BLaER1 treated with 17β-estradiol and CSF1 and Interleukin-3, amounts not matched to agents 10 nM and 100 nM (cell line): ENCODE results near the gene TRPM3.

Experiments
- H3K27ac ChIP-seq, 11 experiments: shearing (Covaris generic); formaldehyde crosslinking; 2 replicates each; pipeline ENCODE4 v1.8.1; 2022
- H3K27me3 ChIP-seq, 11 experiments: shearing (Covaris generic); formaldehyde crosslinking; 2 replicates each; pipeline ENCODE4 v1.8.1; 2022
- H3K36me3 ChIP-seq, 11 experiments: shearing (Covaris generic); formaldehyde crosslinking; 2 replicates each; pipeline ENCODE4 v1.8.1; 2022
- H3K4me1 ChIP-seq, 10 experiments: shearing (Covaris generic); formaldehyde crosslinking; 2 replicates each; pipeline ENCODE4 v1.8.1; 2022
- H3K4me2 ChIP-seq, 11 experiments: shearing (Covaris generic); formaldehyde crosslinking; 2 replicates each; pipeline ENCODE4 v1.8.1; 2022
- H3K4me3 ChIP-seq, 10 experiments: shearing (Covaris generic); formaldehyde crosslinking; 2 replicates each; pipeline ENCODE4 v1.8.1; 2022
- H3K9ac ChIP-seq, 11 experiments: shearing (Covaris generic); formaldehyde crosslinking; 2 replicates each; pipeline ENCODE4 v1.8.1; 2022
- H3K9me3 ChIP-seq, 11 experiments: shearing (Covaris generic); formaldehyde crosslinking; replicated peaks in 1 of 11; 2 replicates each; pipeline ENCODE4 v1.8.1; 2022
- H4K20me1 ChIP-seq, 11 experiments: shearing (Covaris generic); formaldehyde crosslinking; 2 replicates each; pipeline ENCODE4 v1.8.1; 2022
- Cebpa-rat ChIP-seq, 11 experiments: shearing (Covaris generic); IDR thresholded peaks; 2 replicates each; pipeline ENCODE4 v1.8.1; 2022

Gene TRPM3

DNA sequence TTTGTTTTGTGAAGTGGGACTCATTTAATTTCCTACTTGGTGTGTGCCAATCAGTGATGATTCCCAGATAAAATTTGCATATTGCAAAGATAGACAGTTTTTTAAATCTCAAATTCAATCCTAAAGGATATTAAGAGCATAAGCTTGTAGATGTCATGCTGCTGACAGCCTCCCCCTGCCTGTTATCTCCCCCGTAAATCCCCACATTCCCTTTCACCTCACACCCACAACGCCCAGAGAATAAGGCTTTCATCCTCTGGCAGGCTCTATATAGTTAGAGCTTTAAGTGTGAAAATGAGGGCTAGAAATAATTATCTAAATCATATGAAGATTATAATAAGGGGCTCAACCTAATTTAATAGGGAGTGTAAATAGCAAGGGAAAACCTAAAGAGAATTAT is 265.0 kb downstream of the TRPM3 start:
- no peaks in the 10 kb centered on the region for H3K27me3 ChIP-seq
- H3K36me3 ChIP-seq = no peaks in the 10 kb centered on the region
- H3K9me3 ChIP-seq = no peaks in the 10 kb centered on the region
- TF ChIP-seq Cebpa-rat (IDR thresholded peaks at IDR 0.05) = no peak
- no peaks in the 10 kb centered on the region for H4K20me1 ChIP-seq
- H3K4me1 ChIP-seq = peaks cover 0 to 4% (median 0%) of the 10 kb centered on the region in 10 experiments; a peak in 5 of 20 replicates
- no peak overlapping the region for H3K4me2 ChIP-seq
- no peak overlapping the region for H3K27ac ChIP-seq
- H3K4me3 ChIP-seq = no peak overlapping the region
- no peak overlapping the region for H3K9ac ChIP-seq

DNA sequence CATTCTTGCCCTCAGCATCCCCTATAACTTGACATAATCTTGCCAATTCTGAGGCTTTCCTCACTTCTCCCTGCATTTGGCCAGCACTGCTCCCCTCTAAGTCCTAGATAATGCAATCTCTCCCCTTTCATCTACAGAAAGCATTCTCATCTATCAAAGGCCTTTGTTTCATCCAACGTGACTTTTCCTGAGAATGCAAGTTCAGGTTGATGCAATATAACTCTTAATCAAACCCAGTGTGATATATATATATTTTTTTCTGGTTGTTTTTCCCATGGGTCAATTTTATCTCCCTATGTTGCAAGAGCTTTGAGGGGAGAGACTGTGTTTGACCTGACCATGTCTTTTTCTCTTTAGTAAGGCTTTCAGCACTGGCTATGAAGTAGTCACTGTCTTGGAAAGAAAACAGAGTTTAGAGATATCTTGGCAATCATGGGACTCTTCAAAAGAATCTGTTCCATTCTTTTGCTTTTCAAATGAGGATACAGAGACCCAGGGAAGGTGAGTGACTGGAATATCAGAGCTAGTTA is 268.6 kb downstream of the TRPM3 start:
- no peak for TF ChIP-seq Cebpa-rat (IDR thresholded peaks at IDR 0.05)
- no peak overlapping the region for H3K27ac ChIP-seq

DNA sequence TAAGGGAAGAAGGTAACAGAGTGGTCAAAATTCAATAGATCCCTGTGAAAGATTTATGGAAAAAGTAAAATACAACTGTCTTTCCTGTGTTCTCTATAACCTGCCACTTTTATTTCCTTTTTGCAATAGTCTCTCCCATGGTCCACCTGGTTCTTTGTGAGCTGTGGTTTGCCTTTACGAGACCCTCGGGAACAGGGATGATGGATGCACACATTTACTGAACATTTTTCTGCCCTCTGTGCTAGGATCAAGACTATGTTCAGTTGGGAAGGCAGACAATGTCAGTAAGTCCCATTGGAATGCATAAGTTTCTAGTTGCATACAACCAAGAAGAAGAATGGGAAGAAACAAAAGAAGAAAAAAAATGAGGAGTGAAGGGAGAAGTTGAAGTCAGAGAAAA is 281.2 kb downstream of the TRPM3 start:
- H3K27me3 ChIP-seq = no peaks in the 10 kb centered on the region
- H3K27ac ChIP-seq = no peak overlapping the region
- no peaks in the 10 kb centered on the region for H3K36me3 ChIP-seq
- H3K4me2 ChIP-seq = no peak overlapping the region
- H3K9ac ChIP-seq = no peak overlapping the region
- no peak overlapping the region for H3K4me3 ChIP-seq
- H3K4me1 ChIP-seq = no peaks in the 10 kb centered on the region
- no peak for TF ChIP-seq Cebpa-rat (IDR thresholded peaks at IDR 0.05)
- H3K9me3 ChIP-seq = no peaks in the 10 kb centered on the region
- H4K20me1 ChIP-seq = no peaks in the 10 kb centered on the region

More for the DNA sequence above, 268.6 kb downstream of the TRPM3 start:
- Histone ChIP-seq H3K27me3 (no peaks in the 10 kb centered on the region), H4K20me1 (no peaks in the 10 kb centered on the region), H3K4me2 (no peak overlapping the region), H3K4me3 (no peak overlapping the region), H3K4me1 (no peaks in the 10 kb centered on the region), H3K36me3 (no peaks in the 10 kb centered on the region), H3K9me3 (no peaks in the 10 kb centered on the region; a peak in 1 of 22 replicates), H3K9ac (no peak overlapping the region)

DNA sequence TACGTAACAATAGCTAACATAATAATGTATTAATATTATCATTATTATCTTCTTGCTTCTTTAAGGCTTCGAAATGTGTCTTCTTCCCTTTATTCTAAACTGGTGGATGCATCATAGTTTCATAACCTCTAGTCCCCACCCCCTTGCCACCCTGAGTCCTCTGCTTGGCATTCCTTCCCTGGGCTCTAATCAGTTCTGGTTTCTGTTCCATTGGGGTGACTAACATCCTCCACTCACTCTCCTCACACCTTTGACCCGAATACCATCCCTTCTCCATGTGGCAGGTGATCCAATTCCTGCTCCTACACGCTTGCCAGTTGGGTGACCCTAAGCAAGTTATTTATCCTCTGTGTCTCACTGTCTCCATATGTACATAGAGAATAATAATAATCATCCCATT is 286.1 kb downstream of the TRPM3 start:
- H3K4me1 ChIP-seq = peaks cover 0 to 6% (median 0%) of the 10 kb centered on the region in 10 experiments; a peak in 1 of 20 replicates
- no peak for TF ChIP-seq Cebpa-rat (IDR thresholded peaks at IDR 0.05)
- no peak overlapping the region for H3K27ac ChIP-seq
- no peak overlapping the region for H3K4me2 ChIP-seq
- no peaks in the 10 kb centered on the region for H3K9me3 ChIP-seq
- no peaks in the 10 kb centered on the region for H3K36me3 ChIP-seq
- H3K27me3 ChIP-seq = no peaks in the 10 kb centered on the region
- H3K4me3 ChIP-seq = no peak overlapping the region
- no peak overlapping the region for H3K9ac ChIP-seq
- no peaks in the 10 kb centered on the region for H4K20me1 ChIP-seq

DNA sequence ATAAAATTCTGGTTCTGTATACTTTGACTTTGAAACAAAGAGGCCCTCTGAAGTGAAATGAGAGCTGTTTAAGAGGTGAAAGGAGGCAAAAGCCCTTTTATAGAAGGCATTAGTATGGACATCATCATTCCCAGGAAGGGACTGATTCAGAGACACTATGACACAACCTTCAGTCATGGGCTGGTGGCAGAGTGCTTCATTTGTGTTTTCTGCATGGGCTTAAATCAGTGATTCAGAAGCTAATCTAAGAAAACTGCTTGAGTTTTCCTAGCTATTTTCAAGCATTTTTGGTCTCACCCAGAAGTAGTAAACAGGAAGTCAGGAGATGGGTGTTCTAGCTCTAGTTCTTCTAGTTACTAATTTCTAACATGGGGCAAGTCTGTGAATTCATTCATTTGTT is 288.9 kb downstream of the TRPM3 start:
- H3K4me3 ChIP-seq = no peak overlapping the region
- TF ChIP-seq Cebpa-rat (IDR thresholded peaks at IDR 0.05) = no peak
- H3K27me3 ChIP-seq = no peaks in the 10 kb centered on the region
- H3K4me1 ChIP-seq = peaks cover 0 to 6% (median 0%) of the 10 kb centered on the region in 10 experiments; a peak in 1 of 20 replicates
- no peak overlapping the region for H3K27ac ChIP-seq
- H3K9me3 ChIP-seq = no peaks in the 10 kb centered on the region
- H3K9ac ChIP-seq = no peak overlapping the region
- H3K36me3 ChIP-seq = no peaks in the 10 kb centered on the region
- H4K20me1 ChIP-seq = no peaks in the 10 kb centered on the region
- H3K4me2 ChIP-seq = no peak overlapping the region

DNA sequence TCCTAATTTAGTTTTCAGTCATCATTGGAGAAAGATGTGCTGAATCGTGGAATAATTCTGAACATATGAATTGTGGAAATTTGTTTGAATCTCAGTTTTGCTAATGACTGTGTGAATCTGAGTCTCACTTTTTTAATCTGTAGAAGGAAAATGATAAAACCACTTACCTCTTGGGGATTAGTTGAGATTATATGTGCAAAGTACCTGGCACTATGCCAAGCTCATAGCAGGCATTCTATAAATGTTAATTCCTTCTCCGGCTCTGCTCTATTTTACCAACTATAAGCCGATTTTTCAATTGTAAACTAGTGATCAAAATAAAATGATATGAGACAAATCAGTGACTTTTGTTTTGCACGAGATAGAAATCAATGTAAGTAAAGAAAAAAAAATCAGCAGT is 290.8 kb downstream of the TRPM3 start:
- peaks cover 0 to 6% (median 0%) of the 10 kb centered on the region in 10 experiments; a peak in 1 of 20 replicates for H3K4me1 ChIP-seq
- H4K20me1 ChIP-seq = no peaks in the 10 kb centered on the region
- no peak overlapping the region for H3K27ac ChIP-seq
- H3K9ac ChIP-seq = no peak overlapping the region
- TF ChIP-seq Cebpa-rat (IDR thresholded peaks at IDR 0.05) = no peak
- H3K4me3 ChIP-seq = no peak overlapping the region
- H3K9me3 ChIP-seq = no peaks in the 10 kb centered on the region
- no peaks in the 10 kb centered on the region for H3K36me3 ChIP-seq
- H3K4me2 ChIP-seq = no peak overlapping the region
- no peaks in the 10 kb centered on the region for H3K27me3 ChIP-seq

DNA sequence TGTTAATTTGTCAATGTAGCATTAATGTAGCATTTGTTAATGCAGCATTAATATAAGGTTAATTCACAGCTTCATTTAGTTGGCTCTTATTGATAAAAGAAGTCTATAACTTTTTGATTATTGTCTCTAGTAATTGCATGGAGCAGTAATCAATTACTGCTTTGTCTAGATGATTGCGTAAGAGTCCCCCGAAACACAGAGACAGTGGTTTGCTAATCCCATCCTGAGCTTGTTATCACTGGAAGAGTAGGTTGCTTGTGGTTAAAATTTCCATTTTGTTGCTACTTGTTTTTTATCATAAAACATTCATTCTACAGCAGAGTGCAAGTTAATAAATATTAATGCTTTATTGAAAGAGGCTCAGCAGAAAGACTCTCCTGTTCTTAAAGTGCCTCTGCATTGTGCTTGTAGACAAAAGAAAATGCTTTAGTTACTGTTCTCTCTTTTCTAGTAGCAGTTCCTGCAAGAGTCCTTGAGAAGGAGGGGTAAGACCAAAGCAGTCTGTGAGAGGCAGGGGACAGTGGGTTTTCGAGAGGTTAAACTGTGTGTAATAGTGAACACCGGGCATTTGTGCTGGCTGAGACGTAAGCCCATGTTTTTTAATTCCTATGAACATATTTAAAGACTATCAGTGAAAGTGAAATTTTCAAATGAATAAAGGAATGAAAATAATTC is 291.7 kb downstream of the TRPM3 start:
- Histone ChIP-seq H3K4me3 (no peak overlapping the region), H3K4me2 (no peak overlapping the region), H3K36me3 (no peaks in the 10 kb centered on the region), H3K9ac (no peak overlapping the region), H3K9me3 (no peaks in the 10 kb centered on the region), H3K4me1 (peaks cover 0 to 6% (median 0%) of the 10 kb centered on the region in 10 experiments; a peak in 1 of 20 replicates), H3K27me3 (no peaks in the 10 kb centered on the region), H3K27ac (no peak overlapping the region), H4K20me1 (no peaks in the 10 kb centered on the region)
- TF ChIP-seq Cebpa-rat (IDR thresholded peaks at IDR 0.05) = peak in 5 of 11 experiments; percentile 52 to 72 (median 70); a peak in 9 of 22 replicates

DNA sequence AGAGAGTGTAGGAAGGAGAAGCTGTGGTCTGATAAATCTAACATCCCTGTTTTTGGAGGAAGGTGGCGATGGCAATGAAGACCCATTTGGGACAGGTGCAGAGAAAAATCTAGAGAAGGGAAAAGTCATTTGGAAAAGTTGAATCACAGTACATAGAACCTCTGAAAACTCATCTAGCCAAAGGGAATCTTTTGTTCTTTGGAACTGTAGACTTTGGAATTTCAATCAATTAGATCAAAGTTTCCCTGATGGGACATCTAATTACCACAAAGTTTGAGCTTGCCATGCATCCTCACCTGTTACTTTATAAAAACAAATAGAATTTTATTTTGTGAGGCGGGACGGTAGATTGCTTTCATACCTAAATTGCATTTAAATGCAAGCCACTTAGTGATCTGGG is 294.9 kb downstream of the TRPM3 start:
- no peak overlapping the region for H3K4me3 ChIP-seq
- H3K36me3 ChIP-seq = no peaks in the 10 kb centered on the region
- H4K20me1 ChIP-seq = no peaks in the 10 kb centered on the region
- H3K4me2 ChIP-seq = no peak overlapping the region
- H3K27me3 ChIP-seq = no peaks in the 10 kb centered on the region
- no peak overlapping the region for H3K9ac ChIP-seq
- H3K27ac ChIP-seq = no peak overlapping the region
- no peaks in the 10 kb centered on the region for H3K9me3 ChIP-seq
- peaks cover 0 to 6% (median 0%) of the 10 kb centered on the region in 10 experiments; a peak in 1 of 20 replicates for H3K4me1 ChIP-seq
- no peak for TF ChIP-seq Cebpa-rat (IDR thresholded peaks at IDR 0.05)

DNA sequence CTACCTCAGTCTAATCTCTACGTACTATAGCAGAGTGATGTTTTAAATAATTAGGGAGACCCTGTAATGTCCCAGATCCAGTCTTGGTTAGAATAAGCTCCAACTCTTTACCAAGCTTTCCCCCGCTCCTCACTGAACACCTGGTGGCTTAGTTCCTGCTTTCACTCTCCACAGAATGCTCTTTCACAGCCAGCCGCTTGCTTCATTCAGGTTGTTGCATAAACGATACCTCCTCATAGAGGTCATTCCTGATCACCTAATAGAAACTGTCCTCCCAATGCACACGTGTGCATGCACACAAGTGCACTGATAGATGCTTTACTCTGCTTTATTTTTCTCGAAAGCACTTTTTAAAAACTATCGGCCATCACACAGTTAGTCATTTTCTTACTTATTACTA is 298.1 kb downstream of the TRPM3 start:
- Histone ChIP-seq H3K4me2 (no peak overlapping the region), H3K4me3 (no peak overlapping the region), H4K20me1 (no peaks in the 10 kb centered on the region), H3K27me3 (no peaks in the 10 kb centered on the region), H3K4me1 (no peaks in the 10 kb centered on the region), H3K9ac (no peak overlapping the region), H3K36me3 (no peaks in the 10 kb centered on the region), H3K9me3 (no peaks in the 10 kb centered on the region), H3K27ac (no peak overlapping the region)
- TF ChIP-seq Cebpa-rat (IDR thresholded peaks at IDR 0.05) = no peak

DNA sequence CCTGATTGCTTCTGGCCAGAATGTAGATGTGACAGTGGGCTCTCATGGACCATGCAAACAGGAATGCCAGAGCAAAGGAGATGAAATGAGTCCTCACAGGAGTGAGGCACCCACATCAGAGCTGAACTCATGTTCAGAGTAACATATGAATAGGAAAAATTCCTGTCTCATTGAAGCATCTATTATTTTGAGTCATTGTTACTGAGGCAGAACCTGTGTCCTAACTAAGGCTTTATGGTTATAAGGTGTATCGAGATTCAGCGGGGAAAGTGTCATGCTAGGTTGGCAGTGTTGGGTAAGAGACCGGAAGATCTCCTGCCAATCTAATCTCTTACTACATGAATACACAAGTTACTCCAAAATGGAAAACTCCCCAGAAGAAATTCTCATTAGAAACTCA is 304.1 kb downstream of the TRPM3 start:
- no peaks in the 10 kb centered on the region for H3K36me3 ChIP-seq
- H3K4me1 ChIP-seq = peaks cover 0 to 3% (median 0%) of the 10 kb centered on the region in 10 experiments; a peak in 7 of 20 replicates
- H4K20me1 ChIP-seq = no peaks in the 10 kb centered on the region
- no peak overlapping the region for H3K4me2 ChIP-seq
- no peaks in the 10 kb centered on the region for H3K9me3 ChIP-seq
- H3K27me3 ChIP-seq = no peaks in the 10 kb centered on the region
- no peak overlapping the region for H3K27ac ChIP-seq
- TF ChIP-seq Cebpa-rat (IDR thresholded peaks at IDR 0.05) = no peak
- H3K9ac ChIP-seq = no peak overlapping the region
- no peak overlapping the region for H3K4me3 ChIP-seq
